HepG2 (cell line): ENCODE measurements around the gene OSBPL10. TPM values are rescaled to one million over a fixed set of nuclear protein-coding genes. Genes with fewer than 3 reads are reported as not detected.

ENCODE experiments used
- ATAC-seq: fragments of 200-7000 bp; cut with Tn5 transposase; 3 replicates; pipeline ENCODE4 v1.9.1; 2020; ENCODE audit warnings: mild to moderate bottlenecking, moderate library complexity
- BruUV-seq: library from RNA; stranded (reverse); fragments of 400-500 nt; replicated peaks from 2 replicates; lab custom pipeline; 2021; lab: Mats Ljungman, UMichigan
- CTCF ChIA-PET: fragments of 300-600 bp; formaldehyde crosslinking; extraction: SDS; loops from one replicate; lab custom pipeline; 2021; ENCODE audit warnings: low total read pairs, inconsistent platforms, low intra/inter-chr PET ratio; lab: Yijun Ruan, JAX
- POLR2A ChIA-PET: fragments of 350-600 bp; sonication (Branson Sonifier 250); formaldehyde crosslinking; loops from one replicate; lab custom pipeline; 2020; ENCODE audit warnings: antibody characterized with exemption, inconsistent platforms; lab: Yijun Ruan, JAX
- DNase-seq: peaks from one replicate; pipeline ENCODE4 v3.0.0-alpha.2; 2015; ENCODE audit warnings: low spot score
- FAIRE-seq: peaks from 3 replicates; lab custom pipeline; 2011; peaks lifted over from hg19 to GRCh38; lab: Jason Lieb, UNC
- H2AFZ ChIP-seq: one replicate; pipeline ENCODE4 v1.6.1; 2011; ENCODE audit warnings: low read length, inconsistent platforms
- H3K27ac ChIP-seq: fragments of 300-600 bp; 3 replicates; pipeline ENCODE4 v1.8.0; 2011; ENCODE audit warnings: mixed run types, mild to moderate bottlenecking, mixed read lengths, low read length, inconsistent platforms; ENCODE audit not compliant: insufficient read depth; ENCODE audit errors: extremely low read length
- H3K27me3 ChIP-seq, 2 experiments: fragments of 200-600 bp in 1 of 2; 2 replicates in 1 of 2; 3 replicates in 1 of 2; pipeline versions ENCODE4 v1.6.0 to v1.8.0; 2011; ENCODE audit warnings: low read length in 2 of 2, mild to moderate bottlenecking in 2 of 2, moderate library complexity in 2 of 2, inconsistent platforms in 1 of 2; ENCODE audit not compliant: insufficient read depth in 2 of 2, control insufficient read depth in 1 of 2
- H3K36me3 ChIP-seq, 2 experiments: fragments of 200-600 bp in 1 of 2; replicated peaks in 1 of 2; 2 replicates in 1 of 2; 3 replicates in 1 of 2; pipeline versions ENCODE4 v1.5.1 to v1.8.0; 2011; ENCODE audit warnings: low read length in 2 of 2, inconsistent platforms in 1 of 2; ENCODE audit not compliant: insufficient read depth in 2 of 2, control insufficient read depth in 1 of 2
- H3K4me1 ChIP-seq: 2 replicates; pipeline ENCODE4 v1.5.1; 2012; ENCODE audit warnings: low read length, inconsistent platforms; ENCODE audit not compliant: insufficient read depth
- H3K4me2 ChIP-seq: 2 replicates; pipeline ENCODE4 v1.6.0; 2011; ENCODE audit warnings: low read depth, low read length, inconsistent platforms
- H3K4me3 ChIP-seq, 3 experiments: fragments of 200-600 bp in 1 of 3; sonication (generic), shearing (Covaris generic) in 1 of 3; replicated peaks in 1 of 3; 2 replicates each; pipeline ENCODE4 v1.5.1; 2011 to 2016; ENCODE audit warnings: low read length in 3 of 3, inconsistent platforms in 2 of 3, low read depth in 2 of 3, mild to moderate bottlenecking in 2 of 3, control low read depth in 1 of 3, mixed read lengths in 1 of 3; ENCODE audit not compliant: insufficient read depth in 1 of 3
- H3K79me2 ChIP-seq: one replicate; pipeline ENCODE4 v1.6.1; 2011; ENCODE audit warnings: low read length, inconsistent platforms; ENCODE audit not compliant: insufficient read depth
- H3K9ac ChIP-seq: 2 replicates; pipeline ENCODE4 v1.6.0; 2011; ENCODE audit warnings: mild to moderate bottlenecking, low read depth, low read length, inconsistent platforms; ENCODE audit not compliant: insufficient read depth
- H3K9me3 ChIP-seq: 2 replicates; pipeline ENCODE4 v1.5.1; 2012; ENCODE audit warnings: mild to moderate bottlenecking, low read length
- H4K20me1 ChIP-seq: 2 replicates; pipeline ENCODE4 v1.6.0; 2011; ENCODE audit warnings: inconsistent platforms, mild to moderate bottlenecking, low read length, moderate library complexity; ENCODE audit not compliant: insufficient read depth
- MNT ChIP-seq: fragments of 450-650 bp; IDR thresholded peaks from 2 replicates; pipeline ENCODE4 v1.6.1; 2016
- NFE2 ChIP-seq: sonication (generic); formaldehyde crosslinking; IDR thresholded peaks from 2 replicates; pipeline ENCODE4 v1.4.0; 2020; ENCODE audit warnings: missing genetic modification reagents
- ZNF253 ChIP-seq: sonication (generic); formaldehyde crosslinking; IDR thresholded peaks from 2 replicates; pipeline ENCODE4 v1.8.0; 2022; ENCODE audit warnings: mild to moderate bottlenecking, missing genetic modification reagents, borderline replicate concordance
- ZNF790 ChIP-seq: sonication (generic); formaldehyde crosslinking; IDR thresholded peaks from 2 replicates; pipeline ENCODE4 v1.8.0; 2022; ENCODE audit warnings: missing genetic modification reagents, mild to moderate bottlenecking, borderline replicate concordance
- WGBS: methylation state at CpG from one replicate; pipeline ENCODE4 v1.1.6; 2017; ENCODE audit warnings: low lambda C conversion rate; 5-methylcytosine and 5-hydroxymethylcytosine counted together
- in situ Hi-C: cut with HindIII; loops from 2 replicates; pipeline ENCODE4 v1.10.0; 2017; ENCODE audit warnings: low pct_unique_long_range_greater_than_20kb; ENCODE audit not compliant: extremely low pct_ligation_motif_present
- intact Hi-C: fragments of 100-400 bp; cut with micrococcal nuclease; formaldehyde crosslinking; loops from one replicate; pipeline ENCODE4 v1.10.0; 2022; ENCODE audit not compliant: unreplicated experiment
- polyA plus RNA-seq, 8 experiments: library from polyadenylated mRNA; depleted of rRNA in 3 of 8; stranded (reverse) in 7 of 8; unstranded in 1 of 8; fragments of >200 nt; fragmentation: Illumina TruSeq in 4 of 8; extraction: Trizol in 4 of 8; gene quantifications; 2 replicates each; pipeline versions ENCODE4 v1.2.1 to v1.2.3, GENCODE V29; 2011 to 2016; ENCODE audit warnings: low read depth in 4 of 8, missing spikeins in 1 of 8, mixed read lengths in 1 of 8; ENCODE audit not compliant: insufficient read depth in 1 of 8
- total RNA-seq, 5 experiments: library from RNA; depleted of rRNA; stranded (reverse); fragments of >200 nt; fragmentation: Illumina TruSeq; extraction: Trizol; gene quantifications; 2 replicates each; pipeline ENCODE4 v1.2.3, GENCODE V29; 2016; ENCODE audit warnings: low read depth in 1 of 5
- TF ChIP-seq, protein P1 (sequence below): sonication (generic); formaldehyde crosslinking; IDR thresholded peaks from 2 replicates; pipeline ENCODE4 v1.8.1; 2022; ENCODE audit warnings: mild to moderate bottlenecking, missing genetic modification reagents

The OSBPL10 gene
- total and polyA plus RNA-seq, 2 of the 13 experiments (the other 11 are each of a cell fraction or from before 2014, with no cell fraction given) = 10.3 to 28.6 TPM

GRCh38 chr3:31766669-31767068 lies 214.4 kb downstream of the OSBPL10 start (continued):
- TF ChIP-seq ZNF790 (CRISPR knock-in tag) = no peak
- TF ChIP-seq, all 625 proteins: peak for 0

- peaks cover 23% of the 10 kb centered on the region for H3K4me1 ChIP-seq
- H3K9me3 ChIP-seq = no peaks in the 10 kb centered on the region
- no peak overlapping the region for H3K27ac ChIP-seq
- H3K79me2 ChIP-seq = peaks cover 1% of the 10 kb centered on the region
- H4K20me1 ChIP-seq = 0 out of 2 replicates have a peak, but pooled peaks cover 4% of the 10 kb centered on the region
- H3K4me2 ChIP-seq = no peak overlapping the region
- H3K27me3 ChIP-seq = no peaks in the 10 kb centered on the region
- DNase-seq = no peak
- no peak overlapping the region for H3K4me3 ChIP-seq
- POLR2A ChIA-PET = no interaction called here
- no TSS peak for BruUV-seq
- H3K9ac ChIP-seq = no peak overlapping the region
- FAIRE-seq = no peak
- CTCF ChIA-PET = no interaction called here
- 92% methylated on average over 4 of the region's 4 CpGs for WGBS
- no peak for ATAC-seq
- intact Hi-C loops = loop anchor here (10.0 kb wide), 1 partner anchor 231 kb away; the partner anchor contains the start of gene STT3B
- H3K36me3 ChIP-seq = peaks cover 0 to 1% of the 10 kb centered on the region in 2 experiments; a peak in 2 of 5 replicates
- no peak overlapping the region for H2AFZ ChIP-seq
- TF ChIP-seq ZNF253 (no peak), NFE2 (CRISPR knock-in tag) (no peak), MNT (peak; percentile 65)
- in situ Hi-C loops = no loop called here
Observed at GRCh38 chr3:31765871-31766270, 215.2 kb downstream of the OSBPL10 start.

DNA sequence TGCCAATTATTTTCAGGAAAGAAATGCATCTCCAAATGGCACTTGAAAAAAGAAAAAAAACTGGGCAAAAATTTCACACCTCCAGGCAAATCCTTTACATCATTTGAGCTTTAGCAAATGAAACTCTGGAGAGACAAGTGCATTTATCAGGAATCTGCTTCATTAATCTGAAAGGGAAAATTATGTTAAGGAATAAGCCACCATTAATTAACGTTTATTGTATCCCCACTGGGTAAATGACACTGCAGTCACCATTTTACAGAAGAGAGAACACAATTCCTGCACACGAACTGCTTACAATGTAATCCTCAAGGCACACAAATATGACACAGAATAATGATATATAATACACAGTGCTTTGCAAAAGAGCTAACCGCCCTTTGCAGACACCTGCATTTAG lies 217.3 kb downstream of the OSBPL10 start:
- WGBS = 81% methylated on average over 3 of the region's 3 CpGs
- peaks cover 1% of the 10 kb centered on the region for H3K79me2 ChIP-seq
- CTCF ChIA-PET = no interaction called here
- TF ChIP-seq, protein P1, sequence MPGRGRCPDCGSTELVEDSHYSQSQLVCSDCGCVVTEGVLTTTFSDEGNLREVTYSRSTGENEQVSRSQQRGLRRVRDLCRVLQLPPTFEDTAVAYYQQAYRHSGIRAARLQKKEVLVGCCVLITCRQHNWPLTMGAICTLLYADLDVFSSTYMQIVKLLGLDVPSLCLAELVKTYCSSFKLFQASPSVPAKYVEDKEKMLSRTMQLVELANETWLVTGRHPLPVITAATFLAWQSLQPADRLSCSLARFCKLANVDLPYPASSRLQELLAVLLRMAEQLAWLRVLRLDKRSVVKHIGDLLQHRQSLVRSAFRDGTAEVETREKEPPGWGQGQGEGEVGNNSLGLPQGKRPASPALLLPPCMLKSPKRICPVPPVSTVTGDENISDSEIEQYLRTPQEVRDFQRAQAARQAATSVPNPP = no peak
- H3K9me3 ChIP-seq = no peaks in the 10 kb centered on the region
- H3K27ac ChIP-seq = no peak overlapping the region
- intact Hi-C loops (loop anchor here (10.0 kb wide), 1 partner anchor 229 kb away; the partner anchor contains the start of gene STT3B), in situ Hi-C loops (no loop called here)
- no peak overlapping the region for H3K4me3 ChIP-seq
- H3K4me1 ChIP-seq = peaks cover 14% of the 10 kb centered on the region
- POLR2A ChIA-PET = no interaction called here
- 0 out of 2 replicates have a peak, but pooled peaks cover 4% of the 10 kb centered on the region for H4K20me1 ChIP-seq
- DNase-seq = no peak
- H3K36me3 ChIP-seq = peaks cover 0 to 1% of the 10 kb centered on the region in 2 experiments; a peak in 2 of 5 replicates
- BruUV-seq = no TSS peak
- H2AFZ ChIP-seq = no peak overlapping the region
- ATAC-seq = no peak
- FAIRE-seq = no peak
- H3K27me3 ChIP-seq = no peaks in the 10 kb centered on the region
- H3K9ac ChIP-seq = no peak overlapping the region
- H3K4me2 ChIP-seq = no peak overlapping the region
